Parietal lobe (tissue), 2 donors: ENCODE data around the gene DMRT1. TPM values are rescaled to one million over a fixed set of nuclear protein-coding genes. Genes with fewer than 3 reads are reported as not detected.

Experiments
- small RNA-seq: library from RNA; depleted of rRNA; stranded (forward); fragments of <200 nt; gene quantifications from one replicate; pipeline ENCODE3, GENCODE V24; 2014; ENCODE audit warnings: low replicate concordance
- total RNA-seq: library from RNA; depleted of rRNA; stranded (reverse); fragments of >200 nt; gene quantifications from one replicate; pipeline ENCODE4 v1.2.3, GENCODE V29; 2014

DMRT1 gene
- not detected for total RNA-seq

GRCh38 chr9:841371-842209 lies at the start of gene DMRT1:
Gene DMRT1, plus strand, starts transcription at chr9:841697. Its CDS starts 142 bp downstream, at chr9:841839.

GRCh38 chr9:976258-976942 lies 134.9 kb downstream of the DMRT1 start, which contains the start of gene DMRT3:
Gene DMRT3, plus strand, starts transcription at chr9:976655. Its CDS starts 347 bp downstream, at chr9:977002.

Small RNAs within 50 kb of the gene (small RNA-seq; reads per million reads assigned to genes)
- not detected for gene RNU6-1073P

Other genes starting within 250 kb of the DMRT1 start
- not detected for gene DMRT3, start 135.0 kb downstream of the DMRT1 start, total RNA-seq
- gene DMRT2, start 208.7 kb downstream of the DMRT1 start, total RNA-seq: not detected